ENCODE measurements around the gene COBL. TPM values are rescaled to one million over a fixed set of nuclear protein-coding genes. Genes with fewer than 3 reads are reported as not detected.
A peak's percentile ranks its signal among the peaks of the same experiment; 100 is the strongest.

The COBL gene
- total RNA-seq, 1 experiment from 2014 or later, result 8.6 TPM

GRCh38 chr7:51033727-51034520, 282.7 kb downstream of the COBL start:
- ATAC-seq (peak; percentile 3), DNase-seq (no peak)
- no TSS peak for BruUV-seq (replicated peaks)
- no peaks in the 10 kb centered on the region for H3K79me2 ChIP-seq (ENCODE audit: low read length)
- no peaks in the 10 kb centered on the region for H3K9me2 ChIP-seq (replicated peaks; ENCODE audit: low read length)
- H3K4me2 ChIP-seq (ENCODE audit: low read length), result peak overlapping the region; percentile 25
- H3K9ac ChIP-seq (ENCODE audit: low read length), result no peak overlapping the region
- no peaks in the 10 kb centered on the region for H4K20me1 ChIP-seq (ENCODE audit: low read length)
- H3K4me3 ChIP-seq (ENCODE audit: low read length), result no peak overlapping the region
- H3K27ac ChIP-seq (ENCODE audit: low read length), result peak overlapping the region; percentile 21
- H3K9me3 ChIP-seq (ENCODE audit: low read length), result no peaks in the 10 kb centered on the region
- H3F3A ChIP-seq (ENCODE audit: low read length, unreplicated experiment), result no peaks in the 10 kb centered on the region
- CTCF ChIA-PET, result no interaction called here
- no peak overlapping the region for H2AFZ ChIP-seq (ENCODE audit: low read length)
- no peaks in the 10 kb centered on the region for H3K27me3 ChIP-seq (ENCODE audit: low read length)
- H3K4me1 ChIP-seq (ENCODE audit: insufficient read depth, low read length), result peaks cover 39% of the 10 kb centered on the region
- intact Hi-C loops (cut with micrococcal nuclease), result loop anchor here (1.0 to 5.0 kb wide), 2 partner anchors 35 to 72 kb away; no protein-coding TSS in a partner anchor
- TF ChIP-seq, protein P1, sequence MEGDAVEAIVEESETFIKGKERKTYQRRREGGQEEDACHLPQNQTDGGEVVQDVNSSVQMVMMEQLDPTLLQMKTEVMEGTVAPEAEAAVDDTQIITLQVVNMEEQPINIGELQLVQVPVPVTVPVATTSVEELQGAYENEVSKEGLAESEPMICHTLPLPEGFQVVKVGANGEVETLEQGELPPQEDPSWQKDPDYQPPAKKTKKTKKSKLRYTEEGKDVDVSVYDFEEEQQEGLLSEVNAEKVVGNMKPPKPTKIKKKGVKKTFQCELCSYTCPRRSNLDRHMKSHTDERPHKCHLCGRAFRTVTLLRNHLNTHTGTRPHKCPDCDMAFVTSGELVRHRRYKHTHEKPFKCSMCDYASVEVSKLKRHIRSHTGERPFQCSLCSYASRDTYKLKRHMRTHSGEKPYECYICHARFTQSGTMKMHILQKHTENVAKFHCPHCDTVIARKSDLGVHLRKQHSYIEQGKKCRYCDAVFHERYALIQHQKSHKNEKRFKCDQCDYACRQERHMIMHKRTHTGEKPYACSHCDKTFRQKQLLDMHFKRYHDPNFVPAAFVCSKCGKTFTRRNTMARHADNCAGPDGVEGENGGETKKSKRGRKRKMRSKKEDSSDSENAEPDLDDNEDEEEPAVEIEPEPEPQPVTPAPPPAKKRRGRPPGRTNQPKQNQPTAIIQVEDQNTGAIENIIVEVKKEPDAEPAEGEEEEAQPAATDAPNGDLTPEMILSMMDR (conservative IDR thresholded peaks at IDR 0.05; ENCODE audit: low read depth, low read length), result no peak
- TF ChIP-seq EZH2 (IDR thresholded peaks at IDR 0.05; ENCODE audit: low read length, unreplicated experiment) (no peak), EZH2phosphoT487 (IDR thresholded peaks at IDR 0.05; ENCODE audit: borderline replicate concordance, low read length) (no peak)
- POLR2A ChIA-PET (ENCODE audit: unreplicated experiment), result no interaction called here
- H3K36me3 ChIP-seq (ENCODE audit: low read depth, low read length), result no peaks in the 10 kb centered on the region

DNA sequence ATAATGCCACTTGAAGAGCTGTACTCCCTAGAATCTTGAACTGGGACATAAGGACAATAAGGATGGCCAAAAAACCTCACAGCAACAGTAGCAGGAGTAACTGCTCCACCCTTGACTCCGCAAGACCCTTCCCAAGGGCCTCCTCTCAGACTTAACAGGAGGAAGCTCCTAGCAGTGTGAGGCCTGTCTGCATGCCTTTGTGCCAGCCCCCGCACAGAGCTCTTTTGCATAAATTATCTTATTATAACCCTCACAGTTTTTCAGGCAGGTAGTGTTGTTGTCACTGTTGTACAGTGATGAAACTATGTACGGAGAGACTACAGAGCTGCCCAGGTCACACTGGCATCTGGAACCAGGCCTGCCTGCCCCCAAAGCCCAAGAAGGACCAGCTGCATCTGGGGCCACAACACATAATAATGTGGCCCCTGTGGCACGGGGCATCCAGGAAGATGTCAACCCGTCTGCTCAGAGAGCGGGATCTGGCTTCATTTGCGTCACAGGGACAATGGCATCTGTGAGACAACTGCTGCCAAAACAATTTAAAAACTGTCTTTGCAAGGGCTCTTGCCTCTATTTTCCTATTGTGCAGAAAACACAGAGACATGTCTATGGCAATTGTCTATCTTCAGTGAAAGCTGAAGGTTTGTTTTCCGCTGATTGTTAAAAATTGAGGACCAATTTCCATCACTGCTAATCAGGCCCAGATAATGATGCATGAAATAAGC, 284.7 kb downstream of the COBL start:
- BruUV-seq (replicated peaks), result no TSS peak
- DNase-seq (no peak), ATAC-seq (no peak)
- Histone ChIP-seq H3K27ac (ENCODE audit: low read length) (no peak overlapping the region), H3K9ac (ENCODE audit: low read length) (no peak overlapping the region), H3K27me3 (ENCODE audit: low read length) (no peaks in the 10 kb centered on the region), H2AFZ (ENCODE audit: low read length) (no peak overlapping the region), H3K79me2 (ENCODE audit: low read length) (no peaks in the 10 kb centered on the region), H3K36me3 (ENCODE audit: low read depth, low read length) (no peaks in the 10 kb centered on the region), H4K20me1 (ENCODE audit: low read length) (no peaks in the 10 kb centered on the region), H3K4me2 (ENCODE audit: low read length) (no peak overlapping the region), H3K4me3 (ENCODE audit: low read length) (no peak overlapping the region), H3K9me3 (ENCODE audit: low read length) (no peaks in the 10 kb centered on the region), H3F3A (ENCODE audit: low read length, unreplicated experiment) (no peaks in the 10 kb centered on the region), H3K4me1 (ENCODE audit: insufficient read depth, low read length) (peaks cover 41% of the 10 kb centered on the region), H3K9me2 (replicated peaks; ENCODE audit: low read length) (no peaks in the 10 kb centered on the region)
- TF ChIP-seq, protein P1 (conservative IDR thresholded peaks at IDR 0.05; ENCODE audit: low read depth, low read length), result no peak
- TF ChIP-seq EZH2phosphoT487 (IDR thresholded peaks at IDR 0.05; ENCODE audit: borderline replicate concordance, low read length), result no peak
- no peak for TF ChIP-seq EZH2 (IDR thresholded peaks at IDR 0.05; ENCODE audit: low read length, unreplicated experiment)
- ChIA-PET POLR2A (ENCODE audit: unreplicated experiment) (no interaction called here), CTCF (no interaction called here)
- intact Hi-C loops (cut with micrococcal nuclease), result loop anchor here (5.0 kb wide), 1 partner anchor 70 kb away; no protein-coding TSS in a partner anchor

Measured in PC-3 (cell line).